Suppressor macrophage treated with lipopolysaccharide for 4 hours (primary cell): Measurements from ENCODE around the gene BCAS3.

Source experiments
- DNase-seq: peaks from one replicate; pipeline ENCODE4 v3.0.0-alpha.2; 2020

Gene BCAS3

GRCh38 chr17:61442136-61442775, 764.6 kb downstream of the BCAS3 start:
- no peak for DNase-seq
